ENCODE measurements around the gene TRIM47. TPM values are rescaled to one million over a fixed set of nuclear protein-coding genes. Genes with fewer than 3 reads are reported as not detected.
A peak's percentile ranks its signal among the peaks of the same experiment; 100 is the strongest.

Gene TRIM47
- total and polyA plus RNA-seq, 2 of the 13 experiments (the other 11 are each of a cell fraction or from before 2014, with no cell fraction given): 33.5 to 82.0 TPM

DNA sequence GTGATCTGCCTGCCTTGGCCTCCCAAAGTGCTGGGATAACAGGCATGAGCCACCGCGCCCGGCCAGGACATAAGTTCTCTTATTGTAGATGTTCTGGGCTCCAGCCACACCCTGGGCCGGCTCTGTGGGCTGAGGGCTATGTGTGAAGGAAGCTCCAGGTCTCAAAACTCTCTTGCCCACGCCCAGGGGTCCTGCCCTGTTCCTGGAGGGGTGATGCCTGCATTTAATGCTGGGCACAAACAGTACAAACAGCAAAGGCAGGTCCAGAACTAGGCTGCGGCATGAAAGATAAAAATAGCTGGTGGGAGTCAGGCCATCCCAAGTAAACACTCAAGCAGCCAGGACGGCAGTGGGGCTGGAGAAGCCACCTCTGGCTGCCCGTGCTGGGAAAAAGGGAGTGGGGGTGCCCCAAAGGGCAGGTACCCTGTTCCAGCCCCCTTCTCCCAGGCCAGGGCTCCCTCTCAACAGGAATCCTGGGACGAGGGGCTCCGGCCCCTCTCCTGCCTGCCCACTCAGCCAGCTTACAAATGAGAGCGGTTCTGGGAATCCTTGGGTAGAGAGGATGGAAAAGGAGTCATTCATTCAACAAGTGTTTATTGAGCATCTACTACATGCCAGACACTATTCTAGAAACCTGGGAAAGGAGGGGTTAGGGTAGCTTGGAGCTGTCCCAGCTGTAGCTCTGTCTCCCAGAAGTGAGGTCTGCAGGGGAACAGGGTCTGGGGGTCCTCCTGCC lies 4.6 kb downstream of the TRIM47 start (continued):
- TF ChIP-seq, protein P1, sequence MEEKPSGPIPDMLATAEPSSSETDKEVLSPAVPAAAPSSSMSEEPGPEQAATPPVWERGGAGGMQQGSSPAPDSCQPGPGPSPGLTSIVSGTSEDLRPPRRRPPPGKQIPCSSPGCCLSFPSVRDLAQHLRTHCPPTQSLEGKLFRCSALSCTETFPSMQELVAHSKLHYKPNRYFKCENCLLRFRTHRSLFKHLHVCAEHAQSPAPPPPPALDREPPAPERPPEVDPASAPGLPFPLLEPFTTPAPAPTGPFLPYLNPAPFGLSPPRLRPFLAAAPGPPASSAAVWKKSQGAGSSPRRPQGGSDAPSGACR (CRISPR knock-in tag; IDR thresholded peaks at IDR 0.05): no peak
- TF ChIP-seq YEATS4 (CRISPR knock-in tag; IDR thresholded peaks at IDR 0.05; ENCODE audit: borderline replicate concordance) (no peak), ZNF468 (CRISPR knock-in tag; IDR thresholded peaks at IDR 0.05) (no peak), ZNF570 (CRISPR knock-in tag; IDR thresholded peaks at IDR 0.05; ENCODE audit: borderline replicate concordance) (no peak), ZNF572 (CRISPR knock-in tag; IDR thresholded peaks at IDR 0.05) (peak; percentile 67; the same call in 1 of the 2 replicates), ATM (IDR thresholded peaks at IDR 0.05; ENCODE audit: borderline replicate concordance) (no peak), THAP11 (CRISPR knock-in tag; IDR thresholded peaks at IDR 0.05) (no peak), PRDM10 (CRISPR knock-in tag; IDR thresholded peaks at IDR 0.05; ENCODE audit: low read depth) (0 out of 2 replicates have a peak, but pooled peaks have one; percentile 16), NCOA5 (CRISPR knock-in tag; IDR thresholded peaks at IDR 0.05) (no peak), KMT2B (CRISPR knock-in tag; IDR thresholded peaks at IDR 0.05) (no peak), ETV6 (CRISPR knock-in tag; conservative IDR thresholded peaks at IDR 0.05) (no peak), ZNF83 (CRISPR knock-in tag; IDR thresholded peaks at IDR 0.05; ENCODE audit: borderline replicate concordance) (no peak), ZBTB38 (CRISPR knock-in tag; IDR thresholded peaks at IDR 0.05) (no peak), SKI (IDR thresholded peaks at IDR 0.05; ENCODE audit: partially characterized antibody) (no peak), MTA3 (CRISPR knock-in tag; IDR thresholded peaks at IDR 0.05) (no peak), ATF6 (CRISPR knock-in tag; conservative IDR thresholded peaks at IDR 0.05) (no peak), HNRNPLL (IDR thresholded peaks at IDR 0.05; ENCODE audit: low read depth, low read length, poor library complexity, severe bottlenecking) (peak; percentile 14), PREB (CRISPR knock-in tag; IDR thresholded peaks at IDR 0.05) (no peak)
- TF ChIP-seq, protein P2, sequence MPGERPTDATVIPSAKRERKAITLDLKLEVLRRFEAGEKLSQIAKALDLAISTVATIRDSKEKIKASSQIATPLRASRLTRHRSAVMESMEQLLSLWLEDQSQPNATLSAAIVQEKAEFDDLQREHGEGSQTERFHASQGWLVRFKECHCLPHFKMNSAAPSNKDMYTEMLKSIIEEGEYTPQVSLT (CRISPR knock-in tag; IDR thresholded peaks at IDR 0.05; ENCODE audit: borderline replicate concordance, low read depth): no peak
- TF ChIP-seq, protein P3, sequence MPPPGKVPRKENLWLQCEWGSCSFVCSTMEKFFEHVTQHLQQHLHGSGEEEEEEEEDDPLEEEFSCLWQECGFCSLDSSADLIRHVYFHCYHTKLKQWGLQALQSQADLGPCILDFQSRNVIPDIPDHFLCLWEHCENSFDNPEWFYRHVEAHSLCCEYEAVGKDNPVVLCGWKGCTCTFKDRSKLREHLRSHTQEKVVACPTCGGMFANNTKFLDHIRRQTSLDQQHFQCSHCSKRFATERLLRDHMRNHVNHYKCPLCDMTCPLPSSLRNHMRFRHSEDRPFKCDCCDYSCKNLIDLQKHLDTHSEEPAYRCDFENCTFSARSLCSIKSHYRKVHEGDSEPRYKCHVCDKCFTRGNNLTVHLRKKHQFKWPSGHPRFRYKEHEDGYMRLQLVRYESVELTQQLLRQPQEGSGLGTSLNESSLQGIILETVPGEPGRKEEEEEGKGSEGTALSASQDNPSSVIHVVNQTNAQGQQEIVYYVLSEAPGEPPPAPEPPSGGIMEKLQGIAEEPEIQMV (CRISPR knock-in tag; IDR thresholded peaks at IDR 0.05; ENCODE audit: low read depth): no peak

Data from HepG2 (cell line).